ENCODE results near the gene TACR2.
A peak's percentile ranks its signal among the peaks of the same experiment; 100 is the strongest.
"Not testable (repeated sequence)": the region's sequence is repeated elsewhere in the genome, so short reads cannot be mapped to it uniquely, and the experiment has no call there.

Gene TACR2

GRCh38 chr10:69456880-69457693 lies 40.4 kb upstream of the TACR2 start:
- no peak for DNase-seq (ENCODE audit: low read depth)
- no peak overlapping the region for H3K4me3 ChIP-seq (ENCODE audit: low read depth, low read length)
- no peak for TF ChIP-seq CTCF (IDR thresholded peaks at IDR 0.05; ENCODE audit: control insufficient read depth, extremely low read depth, insufficient read depth)

- no peak for DNase-seq (ENCODE audit: low read depth)
- no peak overlapping the region for H3K4me3 ChIP-seq (ENCODE audit: low read depth, low read length)
- no peak for TF ChIP-seq CTCF (IDR thresholded peaks at IDR 0.05; ENCODE audit: control insufficient read depth, extremely low read depth, insufficient read depth)
Measured at GRCh38 chr10:69455006-69455763, 38.5 kb upstream of the TACR2 start.

- no peak for TF ChIP-seq CTCF (IDR thresholded peaks at IDR 0.05; ENCODE audit: control insufficient read depth, extremely low read depth, insufficient read depth)
- DNase-seq (ENCODE audit: low read depth), result peak; percentile 84
- H3K4me3 ChIP-seq (ENCODE audit: low read depth, low read length), result no peak overlapping the region
Measured at GRCh38 chr10:69453795-69454194, 37.1 kb upstream of the TACR2 start.

GRCh38 chr10:69452676-69453415 lies 36.1 kb upstream of the TACR2 start:
- no peak for DNase-seq (ENCODE audit: low read depth)
- H3K4me3 ChIP-seq (ENCODE audit: low read depth, low read length), result no peak overlapping the region
- no peak for TF ChIP-seq CTCF (IDR thresholded peaks at IDR 0.05; ENCODE audit: control insufficient read depth, extremely low read depth, insufficient read depth)

GRCh38 chr10:69451784-69452251 lies 35.1 kb upstream of the TACR2 start:
- no peak for DNase-seq (ENCODE audit: low read depth)
- no peak for TF ChIP-seq CTCF (IDR thresholded peaks at IDR 0.05; ENCODE audit: control insufficient read depth, extremely low read depth, insufficient read depth)
- H3K4me3 ChIP-seq (ENCODE audit: low read depth, low read length), result peak overlapping the region; percentile 73

DNA sequence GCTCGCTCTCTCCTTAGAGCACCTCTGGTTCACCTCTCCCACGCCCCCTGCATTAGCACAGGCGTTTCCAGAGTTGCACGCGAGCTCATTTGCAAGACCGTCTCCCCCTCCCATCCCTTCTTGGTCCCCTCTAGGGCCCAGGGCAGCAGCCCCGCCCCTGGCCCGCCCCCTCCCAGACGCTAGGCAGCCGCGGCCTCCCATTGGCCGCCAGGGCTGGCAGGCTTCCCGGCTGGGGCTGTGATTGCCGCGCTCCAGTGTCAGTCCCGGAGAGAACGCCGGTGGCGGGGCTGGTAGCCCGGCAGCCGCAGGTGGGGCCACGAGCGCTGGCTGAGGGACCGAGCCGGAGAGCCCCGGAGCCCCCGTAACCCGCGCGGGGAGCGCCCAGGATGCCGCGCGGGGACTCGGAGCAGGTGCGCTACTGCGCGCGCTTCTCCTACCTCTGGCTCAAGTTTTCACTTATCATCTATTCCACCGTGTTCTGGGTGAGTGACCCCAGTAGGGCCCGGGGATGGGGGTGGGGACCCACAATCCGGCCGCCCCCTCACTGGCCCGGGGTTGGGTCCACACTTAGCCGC lies 34.6 kb upstream of the TACR2 start, which contains the start of gene TSPAN15:
TSPAN15 (plus strand) TSS at position 257 of the 575 bp plus-strand sequence; CDS start at position 387, 130 bp downstream.
- no peak for TF ChIP-seq CTCF (IDR thresholded peaks at IDR 0.05; ENCODE audit: control insufficient read depth, extremely low read depth, insufficient read depth)
- H3K4me3 ChIP-seq (ENCODE audit: low read depth, low read length), result peak within 1 kb of the TSS; percentile 73
- DNase-seq (ENCODE audit: low read depth), result no peak

DNA sequence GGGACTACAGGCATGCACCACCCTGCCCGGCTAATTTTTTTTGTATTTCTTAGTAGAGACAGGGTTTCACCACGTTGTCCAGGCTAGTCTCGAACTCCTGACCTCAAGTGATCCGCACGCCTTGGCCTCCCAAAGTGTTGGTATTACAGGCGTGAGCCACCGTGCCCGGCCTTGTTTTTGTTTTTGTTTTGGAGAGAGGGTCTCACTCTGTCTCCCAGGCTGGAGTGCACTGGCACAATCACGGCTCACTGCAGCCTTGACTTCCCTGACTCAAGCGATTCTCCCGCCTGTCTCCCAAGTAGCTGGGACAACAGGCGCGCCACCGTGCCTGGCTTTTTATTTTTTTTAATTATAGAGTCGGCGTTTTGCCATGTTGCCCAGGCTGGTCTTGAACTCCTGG lies 33.7 kb upstream of the TACR2 start:
- DNase-seq (ENCODE audit: low read depth); H3K4me3 ChIP-seq (ENCODE audit: low read depth, low read length): not testable (repeated sequence)
